ENCODE results near the gene SUSD5.

DNA sequence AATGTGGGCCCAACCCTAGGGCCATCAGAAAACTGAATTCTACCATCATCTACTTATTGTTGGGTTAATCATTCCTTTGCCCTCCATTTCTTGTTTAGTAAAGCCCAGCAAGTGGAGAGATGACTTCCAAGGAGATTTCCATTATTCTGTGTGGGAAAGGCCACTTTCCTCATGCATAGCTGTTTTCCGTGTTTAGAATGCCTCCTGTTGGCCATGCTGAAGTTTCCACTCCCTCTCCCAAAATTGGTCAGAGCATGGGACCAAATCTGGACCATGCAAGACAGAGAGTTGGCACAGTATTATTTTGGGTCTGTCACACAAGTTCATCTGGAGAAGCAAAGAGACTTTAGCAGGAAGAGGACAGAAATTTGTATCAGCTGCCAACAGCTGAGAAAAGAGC, 15.3 kb upstream of the SUSD5 start:
- TF ChIP-seq CTCF (IDR thresholded peaks at IDR 0.05) (no peak), POLR2A (IDR thresholded peaks at IDR 0.05) (no peak)
